HG03571 (cell line): Measurements from ENCODE around the gene RTN4R.

Experiments
- ATAC-seq: cut with Tn5 transposase; IDR thresholded peaks from one replicate; pipeline ENCODE4 v1.9.1; 2021; ENCODE audit not compliant: unreplicated experiment

The RTN4R gene

GRCh38 chr22:20243537-20244249 lies 24.4 kb downstream of the RTN4R start:
- ATAC-seq: no peak

GRCh38 chr22:20243176-20243536 lies 25.0 kb downstream of the RTN4R start:
- no peak for ATAC-seq

GRCh38 chr22:20242393-20243175 lies 25.5 kb downstream of the RTN4R start:
- no peak for ATAC-seq

- no peak for ATAC-seq
Measured at GRCh38 chr22:20241579-20242392, 26.3 kb downstream of the RTN4R start.

GRCh38 chr22:20240900-20241299 lies 27.2 kb downstream of the RTN4R start:
- ATAC-seq: no peak

- no peak for ATAC-seq
Measured at GRCh38 chr22:20240447-20240764, 27.7 kb downstream of the RTN4R start.

GRCh38 chr22:20239676-20240446 lies 28.3 kb downstream of the RTN4R start:
- ATAC-seq: no peak

- no peak for ATAC-seq
Measured at GRCh38 chr22:20238901-20239675, 29.0 kb downstream of the RTN4R start.

GRCh38 chr22:20238536-20238900 lies 29.6 kb downstream of the RTN4R start:
- no peak for ATAC-seq

GRCh38 chr22:20237480-20238440 lies 30.4 kb downstream of the RTN4R start:
- no peak for ATAC-seq

GRCh38 chr22:20236052-20236717 lies 31.9 kb downstream of the RTN4R start:
- ATAC-seq: no peak

- ATAC-seq: no peak
Measured at GRCh38 chr22:20235389-20235991, 32.6 kb downstream of the RTN4R start.

- ATAC-seq: no peak
Measured at GRCh38 chr22:20234760-20235388, 33.2 kb downstream of the RTN4R start.

- no peak for ATAC-seq
Measured at GRCh38 chr22:20234314-20234682, 33.8 kb downstream of the RTN4R start.

- ATAC-seq: no peak
Measured at GRCh38 chr22:20233351-20234313, 34.5 kb downstream of the RTN4R start.

- no peak for ATAC-seq
Measured at GRCh38 chr22:20232781-20233180, 35.3 kb downstream of the RTN4R start.

- no peak for ATAC-seq
Measured at GRCh38 chr22:20232237-20232598, 35.9 kb downstream of the RTN4R start.
